Memory B cell (primary cell): ENCODE data around the gene CCL18.
"Not testable (repeated sequence)": the region's sequence is repeated elsewhere in the genome, so short reads cannot be mapped to it uniquely, and the experiment has no call there.

Experiments used
- ATAC-seq: fragments of 150-1000 bp; cut with Tn5 transposase; 2 replicates; pipeline ENCODE4 v1.10.0; 2021; ENCODE audit warnings: low read depth, mild to moderate bottlenecking, moderate library complexity
- DNase-seq, 2 donors: peaks; one replicate each; pipeline ENCODE4 v3.0.0; 2022; ENCODE audit warnings: low spot score in 2 of 2
- H3K27ac Mint-ChIP-seq: one replicate; pipeline ENCODE4 v1.8.0; 2022; ENCODE audit warnings: mild to moderate bottlenecking, moderate library complexity, mixed read lengths
- H3K27me3 Mint-ChIP-seq: one replicate; pipeline ENCODE4 v1.8.0; 2022; ENCODE audit warnings: mixed read lengths
- H3K36me3 Mint-ChIP-seq: one replicate; pipeline ENCODE4 v1.8.0; 2022; ENCODE audit warnings: mild to moderate bottlenecking, mixed read lengths
- H3K4me1 Mint-ChIP-seq: one replicate; pipeline ENCODE4 v1.8.0; 2022; ENCODE audit warnings: mixed read lengths
- H3K4me3 Mint-ChIP-seq: one replicate; pipeline ENCODE4 v1.8.0; 2022; ENCODE audit warnings: mild to moderate bottlenecking, moderate library complexity, mixed read lengths
- H3K9me3 Mint-ChIP-seq: one replicate; pipeline ENCODE4 v1.8.0; 2022; ENCODE audit warnings: mixed read lengths

CCL18 gene

DNA sequence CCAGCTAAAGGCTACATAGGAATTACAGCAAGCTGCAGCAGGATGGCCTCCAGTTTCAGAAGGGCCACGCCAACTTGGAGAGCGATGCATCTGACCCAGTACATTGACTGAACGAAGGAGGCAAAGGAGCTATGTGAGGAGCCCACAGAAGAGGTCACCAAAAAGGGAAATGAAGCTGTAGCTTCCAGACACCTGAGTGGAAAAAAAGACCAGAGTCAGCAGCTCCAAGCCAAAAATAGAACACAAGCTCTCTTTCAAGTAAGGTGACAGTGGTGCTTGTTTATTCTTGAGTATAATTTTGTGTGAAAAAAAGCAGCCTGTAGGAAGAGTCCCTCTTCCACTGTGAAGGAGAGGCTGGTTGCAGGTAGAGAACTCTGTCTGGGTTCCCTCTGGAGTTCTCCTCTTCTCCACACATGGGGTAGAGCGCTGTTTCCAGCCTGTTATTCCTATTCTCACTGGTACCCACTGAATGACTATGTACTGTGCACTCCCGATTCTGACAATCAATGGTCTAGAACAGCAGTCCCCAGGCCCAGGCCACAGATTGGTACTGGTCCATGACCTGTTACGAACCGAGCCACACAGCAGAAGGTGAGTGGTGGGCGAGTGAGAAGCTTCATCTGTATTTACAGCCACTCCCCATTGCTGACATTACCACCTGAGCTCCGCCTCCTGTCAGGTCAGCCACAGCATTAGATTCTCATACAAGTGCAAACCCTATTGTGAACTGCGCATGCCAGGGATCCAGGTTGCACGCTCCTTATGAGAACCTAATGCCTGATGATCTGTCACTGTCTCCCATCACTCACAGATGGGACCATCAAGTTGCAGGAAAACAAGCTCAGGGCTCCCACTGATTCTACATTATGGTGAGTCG lies 54.6 kb downstream of the CCL18 start:
- Mint-ChIP-seq H3K27ac (no peak overlapping the region), H3K36me3 (peaks cover 4% of the 10 kb centered on the region), H3K4me1 (peaks cover 14% of the 10 kb centered on the region), H3K9me3 (peaks cover 1% of the 10 kb centered on the region), H3K27me3 (peaks cover 1% of the 10 kb centered on the region), H3K4me3 (no peak overlapping the region)
- DNase-seq (no peak), ATAC-seq (no peak)

GRCh38 chr17:36120221-36120620 lies 56.1 kb downstream of the CCL18 start:
- peaks cover 15% of the 10 kb centered on the region for H3K4me1 Mint-ChIP-seq
- ATAC-seq: no peak
- H3K27me3 Mint-ChIP-seq: peaks cover 1% of the 10 kb centered on the region
- H3K4me3 Mint-ChIP-seq: no peak overlapping the region
- no peak for DNase-seq
- peaks cover 4% of the 10 kb centered on the region for H3K36me3 Mint-ChIP-seq
- H3K27ac Mint-ChIP-seq: no peak overlapping the region
- H3K9me3 Mint-ChIP-seq: peaks cover 1% of the 10 kb centered on the region

- not testable (repeated sequence) for ATAC-seq
Observed at GRCh38 chr17:36121099-36121498, 57.0 kb downstream of the CCL18 start.

More at GRCh38 chr17:36121099-36121498, 57.0 kb downstream of the CCL18 start:
- not testable (repeated sequence) for H3K9me3 Mint-ChIP-seq, H3K27me3 Mint-ChIP-seq, H3K4me3 Mint-ChIP-seq, H3K36me3 Mint-ChIP-seq, H3K27ac Mint-ChIP-seq, DNase-seq
- peaks cover 14% of the 10 kb centered on the region for H3K4me1 Mint-ChIP-seq
